Hair follicle dermal papilla cell (primary cell): Measurements from ENCODE around the gene CDCA3. TPM values are rescaled to one million over a fixed set of nuclear protein-coding genes. Genes with fewer than 3 reads are reported as not detected.

Experiments used
- total RNA-seq: library from RNA; depleted of rRNA; stranded (reverse); fragments of >200 nt; gene quantifications from 2 replicates; pipeline ENCODE4 v1.2.3, GENCODE V29; 2012

The CDCA3 gene
- 1.5 and 3.3 TPM in 2 replicates for total RNA-seq

GRCh38 chr12:6851153-6851920, at the start of gene CDCA3:
CDCA3 (minus strand) TSS chr12:6851286; CDS start chr12:6850952, 334 bp downstream.

GRCh38 chr12:6873094-6874014, 22.3 kb upstream of the CDCA3 start, which contains the start of gene SPSB2:
SPSB2 (minus strand) TSS chr12:6873303; CDS start chr12:6872901, 402 bp downstream.

GRCh38 chr12:6867413-6868210, 16.5 kb upstream of the CDCA3 start, which contains the start of gene TPI1:
TPI1 (plus strand) TSS chr12:6867531; CDS start chr12:6867567, 36 bp downstream.

GRCh38 chr12:6851921-6852650, 1.0 kb upstream of the CDCA3 start, which contains the start of gene USP5:
USP5 (plus strand) TSS chr12:6852150; CDS start chr12:6852180, 30 bp downstream.

GRCh38 chr12:6840761-6841515, 10.1 kb downstream of the CDCA3 start, which contains the start of gene GNB3:
GNB3 (plus strand) TSS chr12:6840925; CDS start chr12:6841288, 363 bp downstream.

GRCh38 chr12:6827982-6828780, 22.9 kb downstream of the CDCA3 start, which contains the start of gene P3H3:
P3H3 (plus strand) TSS chr12:6828407; CDS start chr12:6828441, 34 bp downstream.

GRCh38 chr12:6821591-6822425, 29.3 kb downstream of the CDCA3 start, which contains the start of gene GPR162:
GPR162 (plus strand) TSS chr12:6821821; CDS start chr12:6823899, 2,078 bp downstream.

Other genes with a start within 250 kb of the CDCA3 start
- 197 and 241 TPM in 2 replicates for gene CHD4, start 243.9 kb downstream of the CDCA3 start, total RNA-seq
- 0.12 TPM in 1 of 2 replicates, not detected in the other for gene LPAR5, start 215.3 kb downstream of the CDCA3 start, total RNA-seq
- gene ACRBP, start 203.9 kb downstream of the CDCA3 start, total RNA-seq: 0.16 TPM in 1 of 2 replicates, not detected in the other
- 36.5 and 40.1 TPM in 2 replicates for gene ING4, start 188.2 kb downstream of the CDCA3 start, total RNA-seq
- gene ZNF384, start 161.9 kb downstream of the CDCA3 start, total RNA-seq: 27.1 and 30.8 TPM in 2 replicates
- 0.24 and 2.1 TPM in 2 replicates for gene PIANP, start 150.5 kb downstream of the CDCA3 start, total RNA-seq
- gene COPS7A, start 127.2 kb downstream of the CDCA3 start, total RNA-seq: 98.8 and 101 TPM in 2 replicates
- gene MLF2, start 98.1 kb downstream of the CDCA3 start, total RNA-seq: 171 and 183 TPM in 2 replicates
- gene PTMS, start 84.9 kb downstream of the CDCA3 start, total RNA-seq: 84.2 and 108 TPM in 2 replicates
- 0.16 and 0.61 TPM in 2 replicates for gene LAG3, start 78.8 kb downstream of the CDCA3 start, total RNA-seq
- 1.7 and 3.2 TPM in 2 replicates for gene CD4, start 61.8 kb downstream of the CDCA3 start, total RNA-seq
- gene GPR162, start 29.5 kb downstream of the CDCA3 start, total RNA-seq: 4.6 and 7.3 TPM in 2 replicates
- 72.1 and 81.9 TPM in 2 replicates for gene P3H3, start 22.9 kb downstream of the CDCA3 start, total RNA-seq
- gene GNB3, start 10.4 kb downstream of the CDCA3 start, total RNA-seq: 1.9 and 5.8 TPM in 2 replicates
- 87.1 and 94.1 TPM in 2 replicates for gene USP5, start 864 bp upstream of the CDCA3 start, total RNA-seq
- 504 and 543 TPM in 2 replicates for gene TPI1, start 16.2 kb upstream of the CDCA3 start, total RNA-seq
- gene SPSB2, start 22.0 kb upstream of the CDCA3 start, total RNA-seq: 10.4 and 11.8 TPM in 2 replicates
- 6.9 and 8.9 TPM in 2 replicates for gene LRRC23, start 53.5 kb upstream of the CDCA3 start, total RNA-seq
- gene ENO2, start 63.3 kb upstream of the CDCA3 start, total RNA-seq: 8.0 and 11.4 TPM in 2 replicates
- gene ATN1, start 76.7 kb upstream of the CDCA3 start, total RNA-seq: 19.8 TPM in 2 replicates
- gene RNU7-1, start 92.5 kb upstream of the CDCA3 start, total RNA-seq: not detected in 2 replicates
- gene C12orf57, start 92.7 kb upstream of the CDCA3 start, total RNA-seq: 65.3 and 67.2 TPM in 2 replicates
- 0.61 and 0.65 TPM in 2 replicates for gene PTPN6, start 100.1 kb upstream of the CDCA3 start, total RNA-seq
- gene PHB2, start 119.4 kb upstream of the CDCA3 start, total RNA-seq: 167 and 182 TPM in 2 replicates
- gene EMG1, start 119.6 kb upstream of the CDCA3 start, total RNA-seq: 21.4 and 22.2 TPM in 2 replicates
- 29.2 and 33.6 TPM in 2 replicates for gene LPCAT3, start 167.2 kb upstream of the CDCA3 start, total RNA-seq
- 222 and 306 TPM in 2 replicates for gene C1S, start 209.4 kb upstream of the CDCA3 start, total RNA-seq
- gene C1R, start 241.2 kb upstream of the CDCA3 start, total RNA-seq: 363 and 481 TPM in 2 replicates